T-helper 1 cell treated with Interleukin-12 subunit alpha and Interleukin-12 subunit beta and Interleukin-4 antibody, amounts not matched to agents 30 ng/mL and 1 ng/mL, for 36 hours (primary cell): ENCODE measurements around the gene INF2. TPM values are rescaled to one million over a fixed set of nuclear protein-coding genes. Genes with fewer than 3 reads are reported as not detected.
"Not testable (repeated sequence)": the region's sequence is repeated elsewhere in the genome, so short reads cannot be mapped to it uniquely, and the experiment has no call there.

Source experiments
- intact Hi-C: fragments of 100-400 bp; cut with micrococcal nuclease; formaldehyde crosslinking; loops from one replicate; pipeline ENCODE4 v1.15.1; 2024
- total RNA-seq: library from RNA; stranded (reverse); gene quantifications from 2 replicates; pipeline ENCODE4 v1.2.3, GENCODE V29; 2022

The INF2 gene
- total RNA-seq, 1 donor from 2014 or later, result 136 TPM

- intact Hi-C loops, result no loop called here
Observed at GRCh38 chr14:104717137-104717536, 27.7 kb downstream of the INF2 start.

- intact Hi-C loops, result no loop called here
Observed at GRCh38 chr14:104717646-104718045, 28.2 kb downstream of the INF2 start.

- intact Hi-C loops, result no loop called here
Observed at GRCh38 chr14:104718147-104718546, 28.7 kb downstream of the INF2 start.

- intact Hi-C loops, result no loop called here
Observed at GRCh38 chr14:104718871-104719270, 29.5 kb downstream of the INF2 start.

GRCh38 chr14:104719343-104719742 lies 29.9 kb downstream of the INF2 start:
- intact Hi-C loops, result no loop called here

- intact Hi-C loops, result loop anchor here (5.0 kb wide), 1 partner anchor 34 kb away; the partner anchor contains the start of gene INF2
Observed at GRCh38 chr14:104721505-104722431, 32.4 kb downstream of the INF2 start.

- intact Hi-C loops, result loop anchor here (5.0 kb wide), 1 partner anchor 36 kb away; the partner anchor contains the start of gene INF2
Observed at GRCh38 chr14:104722938-104723650, 33.7 kb downstream of the INF2 start.

- intact Hi-C loops, result loop anchor here (1.0 to 5.0 kb wide), 4 partner anchors 28 to 102 kb away; partner anchors contain the start of genes INF2 and ZBTB42
Observed at GRCh38 chr14:104723651-104724406, 34.4 kb downstream of the INF2 start, which contains the start of gene ADSS1. TSS of gene ADSS1 (plus strand) at chr14:104724229. CDS start at chr14:104724271, 42 bp downstream.

- intact Hi-C loops, result loop anchor here (1.0 to 5.0 kb wide), 4 partner anchors 28 to 102 kb away; partner anchors contain the start of genes INF2 and ZBTB42
Observed at GRCh38 chr14:104724407-104724980, 35.1 kb downstream of the INF2 start.

GRCh38 chr14:104724981-104725771 lies 35.8 kb downstream of the INF2 start:
- intact Hi-C loops, result loop anchor here (1.0 to 5.0 kb wide), 4 partner anchors 27 to 101 kb away; partner anchors contain the start of genes INF2 and ZBTB42

- intact Hi-C loops, result loop anchor here (2.0 kb wide), 1 partner anchor 75 kb away; the partner anchor contains the start of gene ZBTB42
Observed at GRCh38 chr14:104725772-104726548, 36.5 kb downstream of the INF2 start.

GRCh38 chr14:104726600-104727451 lies 37.4 kb downstream of the INF2 start:
- intact Hi-C loops, result no loop called here

GRCh38 chr14:104728631-104729030 lies 39.2 kb downstream of the INF2 start:
- intact Hi-C loops, result no loop called here

- intact Hi-C loops, result not testable (repeated sequence)
Observed at GRCh38 chr14:104729176-104729834, 39.9 kb downstream of the INF2 start.

GRCh38 chr14:104729835-104730181 lies 40.4 kb downstream of the INF2 start:
- intact Hi-C loops, result no loop called here

GRCh38 chr14:104730487-104730886 lies 41.1 kb downstream of the INF2 start:
- intact Hi-C loops, result no loop called here
